Activated CD4-positive, alpha-beta memory T cell treated with anti-CD3 and anti-CD28 coated beads, Interleukin-2, amount 10 ng/mL, durations not matched to agents 7 days and 5 days (primary cell): ENCODE results near the gene CCR4. TPM values are rescaled to one million over a fixed set of nuclear protein-coding genes. Genes with fewer than 3 reads are reported as not detected.
"Not testable (repeated sequence)": the region's sequence is repeated elsewhere in the genome, so short reads cannot be mapped to it uniquely, and the experiment has no call there.

Experiments used
- CTCF ChIA-PET: fragments of 350-600 bp; sonication (Branson Sonifier 250); formaldehyde crosslinking; loops from one replicate; lab custom pipeline; 2021; ENCODE audit warnings: antibody characterized with exemption, inconsistent platforms; lab: Charles Lee
- POLR2A ChIA-PET: fragments of 350-600 bp; sonication (Branson Sonifier 250); formaldehyde crosslinking; loops from one replicate; lab custom pipeline; 2021; ENCODE audit warnings: antibody characterized with exemption; lab: Charles Lee
- DNase-seq: peaks from one replicate; pipeline ENCODE4 v3.0.0-alpha.2; 2020
- H3K27ac Mint-ChIP-seq: one replicate; pipeline ENCODE4 v1.8.0; 2021; ENCODE audit warnings: mild to moderate bottlenecking, mixed read lengths
- H3K27me3 Mint-ChIP-seq: one replicate; pipeline ENCODE4 v1.8.0; 2021; ENCODE audit warnings: mixed read lengths
- H3K36me3 Mint-ChIP-seq: one replicate; pipeline ENCODE4 v1.8.0; 2021; ENCODE audit warnings: low read depth, mixed read lengths
- H3K4me1 Mint-ChIP-seq: one replicate; pipeline ENCODE4 v1.8.0; 2021; ENCODE audit warnings: mixed read lengths
- H3K4me3 Mint-ChIP-seq: one replicate; pipeline ENCODE4 v1.8.0; 2021; ENCODE audit warnings: mild to moderate bottlenecking, mixed read lengths
- H3K9me3 Mint-ChIP-seq: one replicate; pipeline ENCODE4 v1.8.0; 2021; ENCODE audit warnings: mixed read lengths
- total RNA-seq, 2 experiments: library from RNA; stranded (reverse); gene quantifications; one replicate each; pipeline ENCODE4 v1.2.3, GENCODE V29; 2021

CCR4 gene
- total RNA-seq, 2 experiments from 2014 or later, result 117 to 118 TPM

GRCh38 chr3:32939531-32940284 is 11.7 kb upstream of the CCR4 start:
- DNase-seq, H3K27ac Mint-ChIP-seq, H3K4me1 Mint-ChIP-seq, H3K27me3 Mint-ChIP-seq, POLR2A ChIA-PET, H3K9me3 Mint-ChIP-seq, H3K36me3 Mint-ChIP-seq, H3K4me3 Mint-ChIP-seq: not testable (repeated sequence)
- CTCF ChIA-PET, result interaction anchor here (0.6 kb wide), 1 partner anchor 15 kb away, joined by 3 read pairs; no protein-coding TSS in a partner anchor

- Mint-ChIP-seq H3K4me1 (no peaks in the 10 kb centered on the region), H3K27me3 (no peaks in the 10 kb centered on the region), H3K9me3 (no peaks in the 10 kb centered on the region), H3K4me3 (no peak overlapping the region), H3K36me3 (no peaks in the 10 kb centered on the region), H3K27ac (no peak overlapping the region)
- DNase-seq, result no peak
- ChIA-PET POLR2A (no interaction called here), CTCF (no interaction called here)
These were observed 10.7 kb upstream of the CCR4 start for GRCh38 chr3:32940726-32941125.

GRCh38 chr3:32945136-32945535 is 6.3 kb upstream of the CCR4 start:
- no peak overlapping the region for H3K4me3 Mint-ChIP-seq
- ChIA-PET CTCF (interaction anchor here (0.6 to 9.8 kb wide), 2 partner anchors 127 to 358 kb away, joined by 4 to 180 read pairs; no protein-coding TSS in a partner anchor), POLR2A (no interaction called here)
- no peaks in the 10 kb centered on the region for H3K27me3 Mint-ChIP-seq
- DNase-seq, result no peak
- no peaks in the 10 kb centered on the region for H3K9me3 Mint-ChIP-seq
- H3K4me1 Mint-ChIP-seq, result peaks cover 25% of the 10 kb centered on the region
- no peak overlapping the region for H3K27ac Mint-ChIP-seq
- H3K36me3 Mint-ChIP-seq, result no peaks in the 10 kb centered on the region

GRCh38 chr3:32945598-32945997 is 5.8 kb upstream of the CCR4 start:
- peak; percentile 33 for DNase-seq
- Mint-ChIP-seq H3K27ac (peak overlapping the region; percentile 10), H3K4me1 (peaks cover 29% of the 10 kb centered on the region)
- POLR2A ChIA-PET, H3K9me3 Mint-ChIP-seq, H3K27me3 Mint-ChIP-seq, H3K4me3 Mint-ChIP-seq, H3K36me3 Mint-ChIP-seq: not testable (repeated sequence)
- CTCF ChIA-PET, result interaction anchor here (0.6 to 9.8 kb wide), 3 partner anchors 126 to 359 kb away, joined by 3 to 180 read pairs (median 4); no protein-coding TSS in a partner anchor

- Mint-ChIP-seq H3K4me3 (no peak overlapping the region), H3K27ac (no peak overlapping the region), H3K27me3 (no peaks in the 10 kb centered on the region), H3K36me3 (peaks cover 4% of the 10 kb centered on the region), H3K9me3 (no peaks in the 10 kb centered on the region), H3K4me1 (peaks cover 43% of the 10 kb centered on the region)
- no peak for DNase-seq
- ChIA-PET POLR2A (interaction anchor here (0.9 to 2.2 kb wide), 8 partner anchors 58 to 426 kb away, joined by 3 to 5 read pairs (median 4); no protein-coding TSS in a partner anchor), CTCF (interaction anchor here (0.8 to 9.8 kb wide), 21 partner anchors 13 to 426 kb away, joined by 3 to 180 read pairs (median 5); no protein-coding TSS in a partner anchor)
These were observed 4.3 kb upstream of the CCR4 start for GRCh38 chr3:32946973-32947788.

GRCh38 chr3:32947789-32948238 is 3.6 kb upstream of the CCR4 start:
- peaks cover 11% of the 10 kb centered on the region for H3K36me3 Mint-ChIP-seq
- peak overlapping the region; percentile 21 for H3K27ac Mint-ChIP-seq
- ChIA-PET CTCF (interaction anchor here (0.8 to 9.8 kb wide), 23 partner anchors 12 to 425 kb away, joined by 3 to 180 read pairs (median 5); no protein-coding TSS in a partner anchor), POLR2A (interaction anchor here (0.9 to 2.2 kb wide), 12 partner anchors 20 to 425 kb away, joined by 3 to 5 read pairs (median 4); no protein-coding TSS in a partner anchor)
- no peaks in the 10 kb centered on the region for H3K27me3 Mint-ChIP-seq
- peak; percentile 94 for DNase-seq
- no peak overlapping the region for H3K4me3 Mint-ChIP-seq
- no peaks in the 10 kb centered on the region for H3K9me3 Mint-ChIP-seq
- H3K4me1 Mint-ChIP-seq, result peaks cover 49% of the 10 kb centered on the region

- Mint-ChIP-seq H3K4me1 (peaks cover 59% of the 10 kb centered on the region), H3K36me3 (peaks cover 21% of the 10 kb centered on the region), H3K4me3 (no peak overlapping the region), H3K27ac (peak overlapping the region; percentile 34), H3K9me3 (no peaks in the 10 kb centered on the region), H3K27me3 (no peaks in the 10 kb centered on the region)
- ChIA-PET CTCF (interaction anchor here (0.6 to 9.8 kb wide), 17 partner anchors 13 to 767 kb away, joined by 3 to 180 read pairs (median 4); no protein-coding TSS in a partner anchor), POLR2A (interaction anchor here (1.0 to 2.2 kb wide), 12 partner anchors 13 to 424 kb away, joined by 3 to 5 read pairs (median 3); partner anchors contain the start of genes GLB1 and TMPPE)
- DNase-seq, result no peak
These were observed 2.6 kb upstream of the CCR4 start for GRCh38 chr3:32948625-32949445.

GRCh38 chr3:32950516-32950915 is 928 bp upstream of the CCR4 start:
- peaks cover 33% of the 10 kb centered on the region for H3K36me3 Mint-ChIP-seq
- DNase-seq, result no peak
- no peaks in the 10 kb centered on the region for H3K27me3 Mint-ChIP-seq
- CTCF ChIA-PET, result interaction anchor here (0.7 to 9.8 kb wide), 11 partner anchors 9 to 422 kb away, joined by 3 to 180 read pairs (median 5); no protein-coding TSS in a partner anchor
- H3K4me3 Mint-ChIP-seq, result peak overlapping the region; percentile 36
- peak overlapping the region; percentile 45 for H3K27ac Mint-ChIP-seq
- H3K9me3 Mint-ChIP-seq, result no peaks in the 10 kb centered on the region
- peaks cover 71% of the 10 kb centered on the region for H3K4me1 Mint-ChIP-seq
- POLR2A ChIA-PET, result interaction anchor here (0.9 to 1.8 kb wide), 5 partner anchors 9 to 161 kb away, joined by 3 to 9 read pairs (median 3); no protein-coding TSS in a partner anchor

GRCh38 chr3:32952369-32953077 is 1.1 kb downstream of the CCR4 start:
- no peak for DNase-seq
- no peaks in the 10 kb centered on the region for H3K9me3 Mint-ChIP-seq
- ChIA-PET POLR2A (interaction anchor here (0.8 to 4.4 kb wide), 19 partner anchors 8 to 119 kb away, joined by 3 to 28 read pairs (median 6); no protein-coding TSS in a partner anchor), CTCF (interaction anchor here (0.7 to 9.8 kb wide), 11 partner anchors 10 to 119 kb away, joined by 3 to 180 read pairs (median 4); no protein-coding TSS in a partner anchor)
- H3K4me1 Mint-ChIP-seq, result peaks cover 78% of the 10 kb centered on the region
- H3K27me3 Mint-ChIP-seq, result no peaks in the 10 kb centered on the region
- peak overlapping the region; percentile 89 for H3K27ac Mint-ChIP-seq
- peaks cover 46% of the 10 kb centered on the region for H3K36me3 Mint-ChIP-seq
- H3K4me3 Mint-ChIP-seq, result peak overlapping the region; percentile 85

- peak overlapping the region; percentile 85 for H3K4me3 Mint-ChIP-seq
- ChIA-PET POLR2A (interaction anchor here (0.7 to 4.4 kb wide), 12 partner anchors 8 to 106 kb away, joined by 3 to 28 read pairs (median 8); no protein-coding TSS in a partner anchor), CTCF (interaction anchor here (1.2 to 9.8 kb wide), 3 partner anchors 14 to 117 kb away, joined by 3 to 180 read pairs (median 9); no protein-coding TSS in a partner anchor)
- H3K9me3 Mint-ChIP-seq, result no peaks in the 10 kb centered on the region
- peaks cover 77% of the 10 kb centered on the region for H3K4me1 Mint-ChIP-seq
- peaks cover 51% of the 10 kb centered on the region for H3K36me3 Mint-ChIP-seq
- H3K27me3 Mint-ChIP-seq, result no peaks in the 10 kb centered on the region
- no peak for DNase-seq
- peak overlapping the region; percentile 89 for H3K27ac Mint-ChIP-seq
These were observed 3.1 kb downstream of the CCR4 start for GRCh38 chr3:32954506-32954905.
